ENCODE data around the gene OR51L1.

- no peak for TF ChIP-seq CTCF (IDR thresholded peaks at IDR 0.05)
- no peak for TF ChIP-seq POLR2A (IDR thresholded peaks at IDR 0.05)
- TF ChIP-seq EP300 (IDR thresholded peaks at IDR 0.05) = no peak
Measured at GRCh38 chr11:4957396-4957795, 37.3 kb upstream of the OR51L1 start.
